Thymus (tissue), 11 donors: ENCODE measurements around the gene NBAS. TPM values are rescaled to one million over a fixed set of nuclear protein-coding genes. Genes with fewer than 3 reads are reported as not detected.
"Not testable (repeated sequence)": the region's sequence is repeated elsewhere in the genome, so short reads cannot be mapped to it uniquely, and the experiment has no call there.

Source experiments
- DNase-seq, 9 donors: peaks; one replicate each; pipeline ENCODE4 v3.0.0-alpha.2; 2013; ENCODE audit warnings: low spot score in 9 of 9, low read depth in 6 of 9, missing footprints in 1 of 9
- H3K27ac ChIP-seq, 2 donors: one replicate each; pipeline ENCODE4 v1.5.1; 2013; ENCODE audit warnings: control low read depth in 1 of 2, low read depth in 1 of 2, low read length in 1 of 2, mild to moderate bottlenecking in 1 of 2, moderate library complexity in 1 of 2
- H3K27me3 ChIP-seq, 2 donors: one replicate each; pipeline ENCODE4 v1.5.1; 2013; ENCODE audit warnings: low read length in 1 of 2; ENCODE audit not compliant: control insufficient read depth in 2 of 2, insufficient read depth in 1 of 2
- H3K36me3 ChIP-seq, 2 donors: one replicate each; pipeline ENCODE4 v1.5.1; 2013; ENCODE audit warnings: low read length in 1 of 2, mild to moderate bottlenecking in 1 of 2, moderate library complexity in 1 of 2; ENCODE audit not compliant: control insufficient read depth in 2 of 2, insufficient read depth in 2 of 2
- H3K4me1 ChIP-seq, 2 donors: one replicate each; pipeline ENCODE4 v1.5.1; 2013; ENCODE audit warnings: low read length in 2 of 2; ENCODE audit not compliant: control insufficient read depth in 2 of 2, insufficient read depth in 2 of 2
- H3K4me3 ChIP-seq, 2 donors: one replicate each; pipeline ENCODE4 v1.5.1; 2013; ENCODE audit warnings: low read length in 2 of 2, control low read depth in 1 of 2, mild to moderate bottlenecking in 1 of 2
- H3K9me3 ChIP-seq, 2 donors: one replicate each; pipeline ENCODE4 v1.5.1; 2013; ENCODE audit warnings: low read length in 1 of 2, mild to moderate bottlenecking in 1 of 2; ENCODE audit not compliant: control insufficient read depth in 2 of 2, insufficient read depth in 1 of 2
- WGBS: extraction: QIAGEN DNeasy Blood & Tissue Kit; methylation state at CpG from one replicate; pipeline ENCODE4 v1.1.7; 2013; 5-methylcytosine and 5-hydroxymethylcytosine counted together
- polyA plus RNA-seq: library from polyadenylated mRNA; stranded (reverse); fragments of 200-250 nt; gene quantifications from one replicate; pipeline ENCODE4 v1.2.3, GENCODE V29; 2013
- total RNA-seq: library from RNA; stranded (reverse); fragments of 120-200 nt; gene quantifications from one replicate; pipeline ENCODE4 v1.2.4, GENCODE V29; 2013
- donor health status: healthy.

NBAS gene
- total and polyA plus RNA-seq, 2 donors: 31.4 to 36.9 TPM

- Histone ChIP-seq H3K36me3 (peaks cover 3 to 7% of the 10 kb centered on the region in 2 donors), H3K4me1 (no peaks in the 10 kb centered on the region), H3K9me3 (no peaks in the 10 kb centered on the region), H3K27ac (no peak overlapping the region), H3K27me3 (no peaks in the 10 kb centered on the region), H3K4me3 (no peak overlapping the region)
- DNase-seq: no peak
- 99% methylated on average over 3 of the region's 3 CpGs for WGBS
Observed at GRCh38 chr2:15412309-15412708, 148.8 kb downstream of the NBAS start.

- Histone ChIP-seq H3K36me3 (peaks cover 3 to 7% of the 10 kb centered on the region in 2 donors), H3K4me1 (no peaks in the 10 kb centered on the region)
- 97% methylated on average over 9 of the region's 9 CpGs for WGBS
Observed at GRCh38 chr2:15410884-15411283, 150.2 kb downstream of the NBAS start.

GRCh38 chr2:15408759-15409158 is 152.4 kb downstream of the NBAS start:
- Histone ChIP-seq H3K27ac (no peak overlapping the region), H3K36me3 (peaks cover 0 to 7% of the 10 kb centered on the region in 2 donors), H3K9me3 (no peaks in the 10 kb centered on the region), H3K4me3 (no peak overlapping the region), H3K4me1 (no peaks in the 10 kb centered on the region), H3K27me3 (no peaks in the 10 kb centered on the region)
- 96% methylated on average over 3 of the region's 3 CpGs for WGBS
- no peak for DNase-seq

More at GRCh38 chr2:15410884-15411283, 150.2 kb downstream of the NBAS start:
- Histone ChIP-seq H3K4me3 (no peak overlapping the region), H3K27me3 (no peaks in the 10 kb centered on the region), H3K27ac (no peak overlapping the region), H3K9me3 (no peaks in the 10 kb centered on the region)
- DNase-seq: no peak

GRCh38 chr2:15407666-15408065 is 153.5 kb downstream of the NBAS start:
- no peak for DNase-seq
- Histone ChIP-seq H3K4me1 (no peaks in the 10 kb centered on the region), H3K4me3 (no peak overlapping the region), H3K9me3 (no peaks in the 10 kb centered on the region), H3K36me3 (peaks cover 0 to 3% of the 10 kb centered on the region in 2 donors), H3K27me3 (no peaks in the 10 kb centered on the region), H3K27ac (no peak overlapping the region)
- 96% methylated on average over 1 of the region's 1 CpG for WGBS

- H3K4me1 ChIP-seq, H3K27ac ChIP-seq, H3K27me3 ChIP-seq, H3K4me3 ChIP-seq, DNase-seq, H3K36me3 ChIP-seq, H3K9me3 ChIP-seq: not testable (repeated sequence)
- 98% methylated on average over 9 of the region's 9 CpGs for WGBS
Observed at GRCh38 chr2:15404511-15404910, 156.6 kb downstream of the NBAS start.

- Histone ChIP-seq H3K27me3 (no peaks in the 10 kb centered on the region), H3K4me3 (no peak overlapping the region), H3K36me3 (peaks cover 0 to 3% of the 10 kb centered on the region in 2 donors), H3K9me3 (no peaks in the 10 kb centered on the region), H3K4me1 (no peaks in the 10 kb centered on the region), H3K27ac (no peak overlapping the region)
- no peak for DNase-seq
- WGBS: 98% methylated on average over 5 of the region's 5 CpGs
Observed at GRCh38 chr2:15400240-15400826, 160.8 kb downstream of the NBAS start.

- Histone ChIP-seq H3K9me3 (no peaks in the 10 kb centered on the region), H3K36me3 (peaks cover 0 to 3% of the 10 kb centered on the region in 2 donors), H3K27me3 (no peaks in the 10 kb centered on the region), H3K4me1 (no peaks in the 10 kb centered on the region), H3K27ac (no peak overlapping the region), H3K4me3 (no peak overlapping the region)
- no peak for DNase-seq
- WGBS: 96% methylated on average over 1 of the region's 1 CpG
Observed at GRCh38 chr2:15399241-15399640, 161.9 kb downstream of the NBAS start.

- no peaks in the 10 kb centered on the region for H3K27me3 ChIP-seq
- no peak overlapping the region for H3K27ac ChIP-seq
- no peaks in the 10 kb centered on the region for H3K9me3 ChIP-seq
- no peaks in the 10 kb centered on the region for H3K4me1 ChIP-seq
- H3K4me3 ChIP-seq: no peak overlapping the region
- 89% methylated on average over 1 of the region's 1 CpG for WGBS
- peaks cover 0 to under 1% of the 10 kb centered on the region in 2 donors for H3K36me3 ChIP-seq
- no peak for DNase-seq
Observed at GRCh38 chr2:15391751-15392150, 169.4 kb downstream of the NBAS start.

- H3K4me3 ChIP-seq: no peak overlapping the region
- no peak overlapping the region for H3K27ac ChIP-seq
- no peaks in the 10 kb centered on the region for H3K36me3 ChIP-seq
- no peaks in the 10 kb centered on the region for H3K9me3 ChIP-seq
- WGBS: 97% methylated on average over 3 of the region's 3 CpGs
- H3K27me3 ChIP-seq: no peaks in the 10 kb centered on the region
- DNase-seq: no peak
- no peaks in the 10 kb centered on the region for H3K4me1 ChIP-seq
Observed at GRCh38 chr2:15389895-15390294, 171.2 kb downstream of the NBAS start.
